ENCODE results near the gene TPTE2. TPM values are rescaled to one million over a fixed set of nuclear protein-coding genes. Genes with fewer than 3 reads are reported as not detected.

TPTE2 gene
- total RNA-seq, 1 donor from 2014 or later = not detected

DNA sequence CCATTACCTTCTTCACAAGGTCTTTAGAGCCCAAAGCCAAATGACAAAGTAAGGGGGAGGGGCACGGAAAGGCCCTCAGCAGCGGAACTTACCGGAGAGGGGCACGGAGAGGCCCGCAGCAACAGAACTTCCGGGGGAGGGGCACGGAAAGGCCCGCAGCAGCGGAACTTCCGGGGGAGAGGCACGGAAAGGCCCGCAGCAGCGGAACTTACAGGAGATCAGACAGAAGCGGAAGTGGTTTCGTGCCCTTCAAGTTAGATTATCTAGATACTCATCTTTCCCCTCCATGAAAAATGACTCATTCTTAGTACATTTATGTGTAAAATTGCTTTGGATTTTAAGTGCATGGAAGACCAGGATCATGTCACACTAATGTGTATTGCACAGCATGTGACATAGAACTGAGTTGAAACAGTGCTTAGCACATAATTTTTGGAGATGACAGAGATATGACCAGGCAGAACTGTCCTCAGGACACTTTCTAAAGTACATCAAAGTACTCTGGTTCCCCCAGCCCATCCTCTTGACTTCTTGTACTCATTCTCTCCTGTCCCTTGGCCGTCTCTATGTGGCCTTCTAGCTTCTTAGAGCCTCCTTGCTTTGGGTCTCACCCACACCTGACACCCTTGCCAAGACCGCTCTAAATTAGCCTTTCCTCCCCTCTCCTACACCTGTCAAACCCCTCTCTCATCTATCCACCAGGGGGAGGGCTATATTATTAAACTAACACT, 25.7 kb upstream of the TPTE2 start:
- Histone ChIP-seq H3K27me3 (no peaks in the 10 kb centered on the region), H3K27ac (no peak overlapping the region), H3K4me1 (no peaks in the 10 kb centered on the region), H3K36me3 (no peaks in the 10 kb centered on the region), H3K9me3 (no peaks in the 10 kb centered on the region), H3K4me3 (peak overlapping the region in 1 of 2 donors; percentile 4)
- intact Hi-C loops (cut with DNase I) = no loop called here
- no peak for DNase-seq (ENCODE audit: extremely low spot score in 2 of 2)
- no peak for TF ChIP-seq POLR2A (IDR thresholded peaks at IDR 0.05)
- no peak for TF ChIP-seq POLR2AphosphoS5 (IDR thresholded peaks at IDR 0.05; ENCODE audit: insufficient read depth in 1 of 2, low read depth in 1 of 2)
- TF ChIP-seq, protein P1, sequence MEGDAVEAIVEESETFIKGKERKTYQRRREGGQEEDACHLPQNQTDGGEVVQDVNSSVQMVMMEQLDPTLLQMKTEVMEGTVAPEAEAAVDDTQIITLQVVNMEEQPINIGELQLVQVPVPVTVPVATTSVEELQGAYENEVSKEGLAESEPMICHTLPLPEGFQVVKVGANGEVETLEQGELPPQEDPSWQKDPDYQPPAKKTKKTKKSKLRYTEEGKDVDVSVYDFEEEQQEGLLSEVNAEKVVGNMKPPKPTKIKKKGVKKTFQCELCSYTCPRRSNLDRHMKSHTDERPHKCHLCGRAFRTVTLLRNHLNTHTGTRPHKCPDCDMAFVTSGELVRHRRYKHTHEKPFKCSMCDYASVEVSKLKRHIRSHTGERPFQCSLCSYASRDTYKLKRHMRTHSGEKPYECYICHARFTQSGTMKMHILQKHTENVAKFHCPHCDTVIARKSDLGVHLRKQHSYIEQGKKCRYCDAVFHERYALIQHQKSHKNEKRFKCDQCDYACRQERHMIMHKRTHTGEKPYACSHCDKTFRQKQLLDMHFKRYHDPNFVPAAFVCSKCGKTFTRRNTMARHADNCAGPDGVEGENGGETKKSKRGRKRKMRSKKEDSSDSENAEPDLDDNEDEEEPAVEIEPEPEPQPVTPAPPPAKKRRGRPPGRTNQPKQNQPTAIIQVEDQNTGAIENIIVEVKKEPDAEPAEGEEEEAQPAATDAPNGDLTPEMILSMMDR (IDR thresholded peaks at IDR 0.05) = no peak

DNA sequence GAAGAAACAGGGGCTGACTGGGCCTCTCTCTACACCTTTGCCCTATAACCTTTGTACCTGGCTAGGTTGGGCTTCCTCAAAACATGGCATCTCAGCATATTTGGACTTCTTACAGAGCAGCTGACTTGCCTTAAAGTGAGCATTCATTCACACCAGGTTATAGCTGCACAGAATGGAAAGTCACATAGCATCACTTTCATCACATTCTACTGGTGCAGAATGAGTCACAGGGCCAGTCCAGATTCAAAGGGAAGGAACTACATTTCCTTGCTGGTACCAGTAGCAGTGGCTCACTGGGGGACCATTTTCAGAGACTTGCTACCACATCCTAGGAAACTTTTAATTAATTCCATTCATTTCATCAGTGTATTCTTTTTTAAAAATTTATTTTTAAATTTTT, 20.3 kb upstream of the TPTE2 start:
- Histone ChIP-seq H3K4me1 (no peaks in the 10 kb centered on the region), H3K27me3 (no peaks in the 10 kb centered on the region), H3K27ac (no peak overlapping the region), H3K9me3 (no peaks in the 10 kb centered on the region), H3K36me3 (no peaks in the 10 kb centered on the region), H3K4me3 (no peak overlapping the region)
- intact Hi-C loops (cut with DNase I) = no loop called here
- DNase-seq (ENCODE audit: extremely low spot score in 2 of 2) = no peak
- TF ChIP-seq, protein P1 (IDR thresholded peaks at IDR 0.05) = no peak
- TF ChIP-seq POLR2A (IDR thresholded peaks at IDR 0.05) (no peak), POLR2AphosphoS5 (IDR thresholded peaks at IDR 0.05; ENCODE audit: insufficient read depth in 1 of 2, low read depth in 1 of 2) (no peak)

DNA sequence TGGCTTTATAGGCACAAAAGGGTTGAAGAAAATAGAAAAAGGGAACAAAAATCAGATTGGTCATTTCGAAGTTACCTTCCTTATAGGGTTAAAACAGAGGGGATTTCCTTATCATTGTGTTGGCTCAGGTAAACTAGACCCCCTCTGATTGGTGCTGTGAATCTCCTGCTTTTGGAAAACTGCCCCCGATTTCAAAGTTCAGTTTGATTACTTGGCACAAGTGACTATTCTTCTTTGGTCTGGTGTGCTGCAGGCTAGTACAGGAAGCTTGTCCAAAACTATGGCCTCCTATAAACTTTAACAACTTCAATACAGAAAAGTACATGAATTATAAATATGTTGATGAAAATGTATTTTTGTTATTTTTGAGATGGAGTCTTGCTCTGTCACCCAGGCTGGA, 13.9 kb upstream of the TPTE2 start:
- TF ChIP-seq, protein P1 (IDR thresholded peaks at IDR 0.05) = no peak
- no peak for TF ChIP-seq POLR2A (IDR thresholded peaks at IDR 0.05)
- no peak for TF ChIP-seq POLR2AphosphoS5 (IDR thresholded peaks at IDR 0.05; ENCODE audit: insufficient read depth in 1 of 2, low read depth in 1 of 2)
- Histone ChIP-seq H3K27ac (no peak overlapping the region), H3K4me1 (no peaks in the 10 kb centered on the region), H3K4me3 (no peak overlapping the region), H3K27me3 (no peaks in the 10 kb centered on the region), H3K9me3 (no peaks in the 10 kb centered on the region), H3K36me3 (no peaks in the 10 kb centered on the region)
- DNase-seq (ENCODE audit: extremely low spot score in 2 of 2) = no peak
- intact Hi-C loops (cut with DNase I) = no loop called here

DNA sequence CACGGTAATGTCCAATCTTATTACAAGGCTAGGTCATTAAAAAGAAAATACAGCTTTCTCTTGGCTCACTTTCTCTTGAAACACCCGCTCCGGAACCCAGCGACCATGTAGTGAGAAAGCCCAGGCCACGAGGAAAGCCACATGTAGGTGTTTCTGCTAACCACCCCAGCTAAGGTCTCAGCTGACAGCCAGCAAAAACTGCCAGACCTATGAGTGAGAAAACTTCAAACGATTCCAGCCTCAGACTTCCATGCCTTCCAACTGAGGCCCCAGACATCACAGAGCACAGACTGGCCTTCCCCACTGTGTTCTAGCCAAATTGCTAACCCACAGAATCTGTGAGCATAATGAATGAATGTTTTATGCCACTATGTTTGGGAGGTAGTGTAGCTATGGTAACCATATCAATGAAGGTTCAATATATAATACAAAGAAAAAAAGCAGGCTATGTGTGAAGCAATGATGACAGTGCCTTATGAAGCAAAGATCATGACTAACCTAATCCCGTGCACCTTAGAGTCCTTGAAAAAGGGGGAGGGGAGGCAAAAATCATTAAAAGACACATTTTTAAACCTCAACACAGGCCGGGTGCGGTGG, 11.9 kb upstream of the TPTE2 start:
- no peaks in the 10 kb centered on the region for H3K36me3 ChIP-seq
- no peak overlapping the region for H3K4me3 ChIP-seq
- intact Hi-C loops (cut with DNase I) = no loop called here
- H3K27me3 ChIP-seq = no peaks in the 10 kb centered on the region
- no peak for DNase-seq (ENCODE audit: extremely low spot score in 2 of 2)
- no peak overlapping the region for H3K27ac ChIP-seq
- no peaks in the 10 kb centered on the region for H3K4me1 ChIP-seq
- no peaks in the 10 kb centered on the region for H3K9me3 ChIP-seq
- no peak for TF ChIP-seq POLR2AphosphoS5 (IDR thresholded peaks at IDR 0.05; ENCODE audit: insufficient read depth in 1 of 2, low read depth in 1 of 2)
- TF ChIP-seq, protein P1 (IDR thresholded peaks at IDR 0.05) = no peak
- TF ChIP-seq POLR2A (IDR thresholded peaks at IDR 0.05) = no peak

DNA sequence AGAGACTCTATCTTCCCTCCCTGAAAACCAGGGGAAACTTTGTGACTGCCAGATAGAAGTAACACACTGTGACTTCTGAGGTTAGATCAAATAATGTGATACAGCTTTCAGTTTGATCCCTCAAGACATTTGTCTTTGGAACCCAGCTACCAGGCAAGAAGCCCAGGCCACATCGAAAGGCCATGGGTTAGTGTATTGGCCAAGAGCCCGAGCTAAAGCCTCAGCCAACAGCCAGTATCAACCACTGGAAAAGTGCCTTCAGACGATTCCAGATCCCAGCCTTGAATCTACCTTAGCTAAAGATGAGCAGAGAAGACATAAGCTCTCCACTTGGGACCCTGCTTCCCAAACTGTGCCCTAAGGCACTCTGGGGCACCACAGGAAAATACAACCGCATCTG, 10.9 kb upstream of the TPTE2 start:
- Histone ChIP-seq H3K27ac (no peak overlapping the region), H3K36me3 (no peaks in the 10 kb centered on the region), H3K27me3 (no peaks in the 10 kb centered on the region), H3K4me1 (no peaks in the 10 kb centered on the region), H3K4me3 (no peak overlapping the region), H3K9me3 (no peaks in the 10 kb centered on the region)
- no peak for DNase-seq (ENCODE audit: extremely low spot score in 2 of 2)
- TF ChIP-seq POLR2AphosphoS5 (IDR thresholded peaks at IDR 0.05; ENCODE audit: insufficient read depth in 1 of 2, low read depth in 1 of 2) = no peak
- TF ChIP-seq, protein P1 (IDR thresholded peaks at IDR 0.05) = no peak
- TF ChIP-seq POLR2A (IDR thresholded peaks at IDR 0.05) = no peak
- intact Hi-C loops (cut with DNase I) = no loop called here

Measured in vagina (tissue), 2 donors.